Astrocyte (in vitro differentiated cells and primary cell): ENCODE data around the gene FBXW2. TPM values are rescaled to one million over a fixed set of nuclear protein-coding genes. Genes with fewer than 3 reads are reported as not detected.

Experiments
- DNase-seq: peaks from one replicate; pipeline ENCODE4 v3.0.0-alpha.2; 2010; ENCODE audit warnings: low read depth
- FAIRE-seq: peaks from 2 replicates; lab custom pipeline; 2011; peaks lifted over from hg19 to GRCh38; lab: Jason Lieb, UNC
- H2AFZ ChIP-seq: 2 replicates; pipeline ENCODE4 v1.6.0; 2012; ENCODE audit warnings: low read depth, low read length, inconsistent platforms
- H3K27ac ChIP-seq: 2 replicates; pipeline ENCODE4 v1.5.1; 2011; ENCODE audit warnings: low read depth, low read length, inconsistent platforms
- H3K27me3 ChIP-seq: 2 replicates; pipeline ENCODE4 v1.6.0; 2011; ENCODE audit warnings: low read length, inconsistent platforms; ENCODE audit not compliant: insufficient read depth
- H3K36me3 ChIP-seq: 2 replicates; pipeline ENCODE4 v1.5.1; 2011; ENCODE audit warnings: low read length, inconsistent platforms; ENCODE audit not compliant: insufficient read depth
- H3K4me1 ChIP-seq: 2 replicates; pipeline ENCODE4 v1.5.1; 2011; ENCODE audit warnings: low read length, inconsistent platforms; ENCODE audit not compliant: insufficient read depth
- H3K4me2 ChIP-seq: 2 replicates; pipeline ENCODE4 v1.6.0; 2012; ENCODE audit warnings: low read length, inconsistent platforms
- H3K4me3 ChIP-seq: 2 replicates; pipeline ENCODE4 v1.5.1; 2011; ENCODE audit warnings: low read depth, mild to moderate bottlenecking, low read length, inconsistent platforms; ENCODE audit not compliant: insufficient read depth
- H3K79me2 ChIP-seq: 2 replicates; pipeline ENCODE4 v1.6.0; 2012; ENCODE audit warnings: mild to moderate bottlenecking, low read length, inconsistent platforms; ENCODE audit not compliant: insufficient read depth
- H3K9ac ChIP-seq: 2 replicates; pipeline ENCODE4 v1.6.0; 2012; ENCODE audit warnings: mild to moderate bottlenecking, low read length, inconsistent platforms
- H3K9me3 ChIP-seq: 2 replicates; pipeline ENCODE4 v1.5.1; 2012; ENCODE audit warnings: low read depth, mild to moderate bottlenecking, low read length, inconsistent platforms; ENCODE audit not compliant: insufficient read depth
- H4K20me1 ChIP-seq: 2 replicates; pipeline ENCODE4 v1.6.0; 2012; ENCODE audit warnings: low read length, inconsistent platforms; ENCODE audit not compliant: insufficient read depth
- H3K27ac Mint-ChIP-seq: one replicate; pipeline ENCODE4 v1.8.0; 2021; ENCODE audit warnings: mild to moderate bottlenecking, mixed read lengths; ENCODE audit not compliant: unreplicated experiment
- H3K27me3 Mint-ChIP-seq: one replicate; pipeline ENCODE4 v1.8.0; 2021; ENCODE audit warnings: low read depth, mixed read lengths; ENCODE audit not compliant: unreplicated experiment
- H3K36me3 Mint-ChIP-seq: one replicate; pipeline ENCODE4 v1.8.0; 2021; ENCODE audit warnings: low read depth, mixed read lengths; ENCODE audit not compliant: unreplicated experiment
- H3K4me1 Mint-ChIP-seq: one replicate; pipeline ENCODE4 v1.8.0; 2021; ENCODE audit warnings: low read depth, mixed read lengths; ENCODE audit not compliant: unreplicated experiment
- H3K4me3 Mint-ChIP-seq: one replicate; pipeline ENCODE4 v1.8.0; 2021; ENCODE audit warnings: mild to moderate bottlenecking, moderate library complexity, mixed read lengths; ENCODE audit not compliant: unreplicated experiment
- H3K9me3 Mint-ChIP-seq: one replicate; pipeline ENCODE4 v1.8.0; 2021; ENCODE audit warnings: mild to moderate bottlenecking, mixed read lengths; ENCODE audit not compliant: unreplicated experiment
- CTCF ChIP-seq: IDR thresholded peaks from 2 replicates; pipeline ENCODE4 v1.5.1; 2011; ENCODE audit warnings: low read depth, mild to moderate bottlenecking, inconsistent platforms, low read length, moderate library complexity; ENCODE audit not compliant: insufficient read depth
- EZH2 ChIP-seq: IDR thresholded peaks from 2 replicates; pipeline ENCODE4 v1.6.1; 2012; ENCODE audit warnings: mild to moderate bottlenecking, low read length, inconsistent platforms; ENCODE audit not compliant: insufficient read depth
- total RNA-seq: library from RNA; stranded (reverse); gene quantifications from 2 replicates; pipeline ENCODE4 v1.2.1, GENCODE V29; 2021

The FBXW2 gene
- total RNA-seq, 1 donor from 2014 or later: 65.7 TPM

- Histone ChIP-seq H3K4me3 (peak within 1 kb of the TSS; percentile 76), H3K79me2 (peaks cover 41% of the 10 kb centered on the region), H3K4me2 (peak within 1 kb of the TSS; percentile 95), H4K20me1 (peaks cover 16% of the 10 kb centered on the region), H3K4me1 (peaks cover 13% of the 10 kb centered on the region), H2AFZ (peak within 1 kb of the TSS; percentile 93), H3K36me3 (no peaks in the 10 kb centered on the region), H3K27ac (peak within 1 kb of the TSS; percentile 74), H3K27me3 (no peaks in the 10 kb centered on the region), H3K9ac (peak within 1 kb of the TSS; percentile 92), H3K9me3 (no peaks in the 10 kb centered on the region)
- Mint-ChIP-seq H3K4me1 (peaks cover 7% of the 10 kb centered on the region), H3K9me3 (no peaks in the 10 kb centered on the region), H3K27me3 (no peaks in the 10 kb centered on the region), H3K4me3 (peak within 1 kb of the TSS; percentile 86), H3K36me3 (no peaks in the 10 kb centered on the region), H3K27ac (peak within 1 kb of the TSS; percentile 41)
- no peak for FAIRE-seq
- peak; percentile 93 for DNase-seq
- no peak for TF ChIP-seq CTCF
- TF ChIP-seq EZH2: no peak
These were observed 78.9 kb downstream of the FBXW2 start, which contains the start of gene MEGF9 for GRCh38 chr9:120714088-120714845. TSS of gene MEGF9 (minus strand) at chr9:120714470. CDS start at chr9:120714358, 112 bp downstream.

GRCh38 chr9:120713257-120714087, 79.7 kb downstream of the FBXW2 start:
- H3K27me3 Mint-ChIP-seq: no peaks in the 10 kb centered on the region
- Histone ChIP-seq H3K4me1 (peaks cover 13% of the 10 kb centered on the region), H3K27me3 (no peaks in the 10 kb centered on the region), H3K4me3 (peak overlapping the region; percentile 76), H3K27ac (no peak overlapping the region), H3K9me3 (no peaks in the 10 kb centered on the region), H3K79me2 (peaks cover 47% of the 10 kb centered on the region), H4K20me1 (peaks cover 20% of the 10 kb centered on the region), H3K36me3 (no peaks in the 10 kb centered on the region), H3K4me2 (peak overlapping the region; percentile 95), H3K9ac (peak overlapping the region; percentile 92), H2AFZ (peak overlapping the region; percentile 58)
- H3K9me3 Mint-ChIP-seq: no peaks in the 10 kb centered on the region
- peak overlapping the region; percentile 84 for H3K4me3 Mint-ChIP-seq
- TF ChIP-seq CTCF: peak; percentile 5
- TF ChIP-seq EZH2: no peak
- FAIRE-seq (no peak), DNase-seq (no peak)
- peak overlapping the region; percentile 41 for H3K27ac Mint-ChIP-seq
- H3K36me3 Mint-ChIP-seq: no peaks in the 10 kb centered on the region
- peaks cover 7% of the 10 kb centered on the region for H3K4me1 Mint-ChIP-seq
